Fibroblast of gingiva (primary cell): ENCODE results near the gene MBD2.
A peak's percentile ranks its signal among the peaks of the same experiment; 100 is the strongest.

Source experiments
- DNase-seq: peaks from one replicate; pipeline ENCODE4 v3.0.0-alpha.2; 2011; ENCODE audit warnings: low read depth

The MBD2 gene, protein sequence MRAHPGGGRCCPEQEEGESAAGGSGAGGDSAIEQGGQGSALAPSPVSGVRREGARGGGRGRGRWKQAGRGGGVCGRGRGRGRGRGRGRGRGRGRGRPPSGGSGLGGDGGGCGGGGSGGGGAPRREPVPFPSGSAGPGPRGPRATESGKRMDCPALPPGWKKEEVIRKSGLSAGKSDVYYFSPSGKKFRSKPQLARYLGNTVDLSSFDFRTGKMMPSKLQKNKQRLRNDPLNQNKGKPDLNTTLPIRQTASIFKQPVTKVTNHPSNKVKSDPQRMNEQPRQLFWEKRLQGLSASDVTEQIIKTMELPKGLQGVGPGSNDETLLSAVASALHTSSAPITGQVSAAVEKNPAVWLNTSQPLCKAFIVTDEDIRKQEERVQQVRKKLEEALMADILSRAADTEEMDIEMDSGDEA

DNA sequence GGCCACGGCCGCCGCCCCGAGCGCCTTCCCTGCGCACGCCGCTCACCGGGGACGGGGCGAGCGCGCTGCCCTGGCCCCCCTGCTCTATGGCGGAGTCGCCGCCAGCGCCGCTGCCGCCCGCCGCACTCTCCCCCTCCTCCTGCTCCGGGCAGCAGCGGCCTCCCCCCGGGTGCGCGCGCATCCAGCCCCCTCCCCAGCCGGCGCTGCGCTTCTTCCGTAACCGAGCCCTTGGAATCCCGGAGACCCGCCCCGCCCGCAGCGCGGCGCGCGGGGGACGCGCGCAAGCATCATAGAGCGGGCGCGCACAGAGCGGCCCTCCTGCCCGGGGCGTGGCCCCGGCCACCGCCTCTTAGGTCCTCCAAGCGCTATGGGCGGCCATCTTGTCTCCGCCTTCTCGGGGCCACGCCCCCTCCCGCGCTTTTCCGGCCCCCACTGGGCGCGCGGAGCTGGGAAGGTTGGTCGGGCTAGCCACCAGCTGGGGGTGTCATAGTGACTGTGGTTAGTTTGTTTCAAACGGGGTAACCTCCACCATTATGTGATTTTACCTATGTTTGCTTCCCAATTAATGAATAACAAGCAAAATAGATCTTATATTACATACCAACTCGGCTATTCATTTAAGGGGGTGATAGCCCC lies at the start of gene MBD2:
MBD2 (minus strand) TSS at position 291 of the 636 bp plus-strand sequence; CDS start at position 181, 110 bp downstream.
- peak; percentile 96 for DNase-seq

DNA sequence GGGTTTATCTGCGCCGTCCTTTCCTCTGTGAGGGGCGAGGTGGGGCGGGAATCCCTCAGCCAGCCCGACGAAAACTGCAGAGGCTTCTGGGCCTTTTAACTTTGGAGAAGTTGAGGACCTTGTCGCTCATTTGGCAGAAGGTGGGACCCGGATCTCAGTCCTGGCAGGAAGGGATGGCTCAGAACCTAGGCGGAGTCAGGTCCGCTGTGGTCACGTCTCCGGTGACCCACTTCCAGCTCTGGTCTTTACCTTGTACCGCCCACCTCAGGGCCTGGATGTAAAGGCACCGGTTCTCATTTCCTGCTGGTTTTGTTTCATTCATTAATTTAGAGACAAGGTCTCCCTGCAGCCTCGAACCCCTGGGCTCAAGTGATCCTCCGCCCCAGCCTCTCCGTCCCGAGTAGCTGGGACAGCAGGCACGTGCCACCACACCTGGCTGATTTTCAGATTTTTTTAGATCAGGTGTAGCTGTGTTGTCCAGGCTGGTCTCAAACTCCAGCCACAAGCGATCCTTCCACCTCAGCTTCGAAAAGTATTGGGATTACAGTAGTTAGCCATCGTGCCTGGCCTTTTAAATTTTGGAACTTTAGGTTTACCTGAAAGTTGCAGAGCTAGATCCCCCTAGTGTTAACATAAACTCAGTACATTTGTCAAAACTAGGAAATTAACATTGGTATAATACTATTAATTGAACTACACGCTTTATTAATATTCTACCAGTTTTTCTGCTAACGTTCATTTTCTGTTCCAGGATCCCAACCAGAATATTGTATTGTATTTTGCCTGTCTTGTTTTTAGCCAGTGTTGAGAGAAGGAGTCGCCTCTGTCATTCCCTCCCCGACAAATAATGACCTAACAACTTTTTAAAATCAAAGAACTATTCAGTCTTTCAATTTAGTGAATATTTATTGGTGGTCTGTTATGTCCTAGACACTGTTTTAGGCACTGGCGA lies 45.7 kb upstream of the MBD2 start:
- DNase-seq: peak; percentile 14

DNA sequence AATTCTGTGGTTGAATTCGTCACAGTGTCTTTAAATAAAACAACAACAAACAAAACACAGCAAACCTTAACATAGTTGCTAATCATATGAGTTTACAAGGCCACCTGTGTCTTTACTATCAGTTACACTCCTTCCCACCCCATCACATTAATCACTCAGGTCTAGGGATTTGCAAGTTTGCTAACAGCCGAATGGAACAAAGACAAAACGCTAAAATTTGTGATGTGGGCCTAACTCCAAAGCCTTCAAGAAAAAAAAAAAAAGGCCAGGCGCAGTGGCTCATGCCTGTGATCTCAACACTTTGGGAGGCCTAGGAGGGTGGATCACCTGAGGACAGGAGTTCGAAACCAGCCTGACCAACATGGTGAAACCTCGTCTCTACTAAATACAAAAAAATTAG lies 44.3 kb upstream of the MBD2 start:
- DNase-seq: no peak

DNA sequence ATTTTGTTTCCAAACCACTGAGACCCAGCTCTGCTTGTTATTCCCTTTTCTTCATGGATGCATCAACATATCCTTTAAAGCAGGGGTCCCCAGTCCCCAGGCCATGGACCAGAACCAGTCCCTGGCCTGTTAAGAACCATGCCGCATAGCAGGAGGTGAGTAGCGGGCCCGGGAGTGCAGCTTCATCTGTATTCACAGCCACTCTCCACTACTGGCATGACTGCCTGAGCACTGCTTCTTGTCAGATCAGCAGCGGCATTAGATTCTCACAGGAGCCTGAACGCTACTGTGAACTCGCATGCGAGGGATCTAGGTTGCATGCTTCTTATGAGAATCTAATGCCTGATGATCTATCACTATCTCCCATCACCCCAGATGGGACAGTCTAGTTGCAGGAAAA lies 43.2 kb upstream of the MBD2 start:
- DNase-seq: no peak

DNA sequence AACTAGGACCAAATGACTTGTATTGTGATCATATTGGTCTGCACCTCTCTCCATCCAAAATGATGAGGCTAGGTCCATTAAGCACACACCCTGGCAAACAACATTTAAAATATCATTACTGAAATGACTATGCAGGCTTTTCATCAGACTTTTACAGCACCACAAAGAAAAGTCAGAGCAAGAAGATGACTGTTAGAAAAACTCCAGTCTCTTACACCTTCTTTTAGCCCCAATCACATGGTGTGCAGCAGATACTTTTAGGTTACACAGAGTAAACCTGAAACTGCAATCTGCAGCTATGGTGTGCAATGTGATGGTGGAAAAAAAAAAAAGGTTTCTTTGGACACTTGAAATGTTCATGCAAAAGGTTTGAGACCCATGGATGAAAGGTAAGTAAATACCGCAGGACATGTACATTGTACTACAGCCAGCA lies 39.5 kb upstream of the MBD2 start:
- no peak for DNase-seq

DNA sequence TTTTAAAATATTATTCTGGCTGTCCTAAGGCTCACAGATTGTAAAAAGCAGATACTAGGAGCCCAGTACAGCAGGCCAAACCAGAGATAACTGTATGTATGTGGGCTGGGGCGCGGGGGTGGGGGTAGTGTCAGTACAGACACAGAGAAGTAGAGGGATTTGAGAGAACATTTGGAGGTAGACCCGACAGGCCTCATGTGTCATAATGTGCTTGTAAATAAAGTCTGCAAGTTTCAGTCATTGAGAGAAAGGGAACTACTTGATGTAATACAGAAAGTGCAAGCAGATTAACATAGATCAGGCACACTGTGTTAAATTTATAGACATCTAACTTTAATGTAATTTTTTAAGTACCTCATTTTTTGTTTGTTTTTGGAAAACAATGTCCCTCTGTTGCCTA lies 37.4 kb upstream of the MBD2 start:
- no peak for DNase-seq

DNA sequence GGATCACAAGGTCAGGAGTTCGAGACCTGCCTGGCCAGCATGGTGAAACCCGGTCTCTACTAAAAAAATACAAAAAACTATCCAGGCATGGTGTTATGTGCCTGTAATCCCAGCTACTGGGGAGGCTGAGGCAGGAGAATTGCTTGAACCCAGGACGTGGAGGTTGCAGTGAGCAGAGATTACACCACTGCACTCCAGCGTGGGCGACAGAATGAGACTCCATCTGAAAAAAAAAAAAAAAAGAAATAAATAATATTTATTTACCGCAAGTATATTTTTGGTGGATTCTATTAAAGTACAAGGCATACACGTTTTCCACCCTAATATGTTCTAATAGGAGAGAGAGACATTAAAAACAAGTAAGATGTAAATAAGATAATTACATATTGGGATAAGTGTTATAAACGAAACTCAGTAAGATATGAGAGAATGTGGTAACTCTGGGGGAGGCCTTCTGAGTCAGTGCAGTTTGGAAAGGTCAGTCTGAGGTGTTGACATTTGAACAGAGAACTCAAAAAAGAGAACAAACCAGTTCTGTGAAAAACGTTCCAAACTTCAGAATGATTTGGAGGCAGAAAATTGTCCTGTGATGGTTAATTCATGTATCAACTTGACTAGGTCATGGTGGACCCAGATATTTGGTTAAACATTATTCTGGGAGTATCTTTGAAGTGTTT lies 36.1 kb upstream of the MBD2 start:
- peak; percentile 27 for DNase-seq

DNA sequence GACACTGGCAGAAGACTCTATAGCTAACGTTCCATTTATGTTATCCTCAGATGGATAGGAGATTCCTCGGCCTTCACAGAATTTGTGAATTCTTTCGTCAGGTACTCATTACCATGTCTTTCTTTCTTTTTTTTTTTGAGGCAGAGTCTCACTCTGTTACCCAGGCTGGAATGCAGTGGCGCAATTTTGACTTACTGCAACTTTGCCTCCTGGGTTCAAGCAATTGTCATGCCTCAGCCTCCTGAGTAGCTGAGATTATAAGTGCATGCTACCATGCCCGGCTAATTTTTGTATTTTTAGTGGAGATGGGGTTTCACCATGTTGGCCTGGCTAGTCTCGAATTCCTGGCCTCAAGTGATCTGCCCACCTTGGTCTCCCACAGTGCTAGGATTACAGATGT lies 33.3 kb upstream of the MBD2 start:
- peak; percentile 14 for DNase-seq

DNA sequence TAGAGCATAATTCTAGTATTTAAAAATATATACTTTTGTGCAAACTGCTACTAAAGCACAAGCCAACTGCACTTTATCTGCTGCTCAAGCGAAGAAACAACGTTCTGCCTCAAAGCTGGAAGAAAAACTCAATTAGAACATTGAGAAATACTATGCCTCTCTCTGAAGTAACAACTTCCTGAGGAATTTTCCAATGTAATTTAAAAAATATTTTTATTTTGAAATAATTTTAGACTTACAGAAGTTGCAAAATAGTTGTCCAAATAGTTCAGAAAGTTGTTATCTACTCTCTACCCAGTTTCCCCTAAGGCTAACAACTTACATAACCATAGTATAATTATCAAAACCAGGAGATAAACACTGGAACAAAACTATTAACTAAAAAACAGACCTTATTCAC lies 32.5 kb upstream of the MBD2 start:
- peak; percentile 63 for DNase-seq

DNA sequence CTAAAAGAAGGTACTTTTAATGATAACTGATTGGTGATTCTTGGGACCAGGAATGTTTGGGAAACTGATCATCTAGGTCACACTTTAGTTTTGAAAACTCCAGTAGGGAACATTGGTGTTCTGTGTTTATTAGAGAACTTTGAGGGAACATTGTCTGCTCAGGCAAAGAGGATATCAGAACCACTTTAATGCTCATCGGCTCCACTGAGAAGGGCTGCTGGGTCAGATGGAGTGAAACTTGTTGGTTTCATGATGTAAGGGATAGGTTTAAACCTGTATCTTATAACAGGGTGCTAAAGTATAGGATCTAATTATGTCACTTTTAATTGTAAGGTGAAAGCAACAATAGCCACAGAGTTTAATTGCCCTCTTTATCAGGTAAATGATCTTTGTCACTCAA lies 30.7 kb upstream of the MBD2 start:
- DNase-seq: no peak

DNA sequence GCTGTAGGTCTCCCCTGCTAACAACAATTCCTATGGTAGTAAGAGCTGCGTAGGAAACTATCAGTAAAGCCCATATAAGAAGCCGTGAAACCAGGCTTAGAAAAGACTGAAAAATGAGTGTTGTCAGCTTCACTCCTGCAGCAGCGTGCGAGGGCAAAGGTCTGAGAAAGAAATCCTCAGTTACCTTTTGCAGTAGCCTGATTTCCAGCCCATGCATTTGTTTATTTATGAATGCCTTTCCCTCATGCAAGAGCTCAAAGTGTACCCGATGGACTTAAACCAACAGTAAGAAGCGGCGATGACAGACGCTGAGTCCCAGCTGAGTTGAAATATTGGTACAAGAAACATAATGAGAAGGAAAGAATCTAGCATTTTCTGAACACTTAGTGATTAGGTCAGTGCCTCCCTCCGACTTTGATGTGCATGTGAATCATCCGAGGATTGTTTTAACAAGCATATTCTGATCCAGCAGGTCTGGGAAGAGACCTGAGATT lies 29.8 kb upstream of the MBD2 start:
- peak; percentile 69 for DNase-seq

DNA sequence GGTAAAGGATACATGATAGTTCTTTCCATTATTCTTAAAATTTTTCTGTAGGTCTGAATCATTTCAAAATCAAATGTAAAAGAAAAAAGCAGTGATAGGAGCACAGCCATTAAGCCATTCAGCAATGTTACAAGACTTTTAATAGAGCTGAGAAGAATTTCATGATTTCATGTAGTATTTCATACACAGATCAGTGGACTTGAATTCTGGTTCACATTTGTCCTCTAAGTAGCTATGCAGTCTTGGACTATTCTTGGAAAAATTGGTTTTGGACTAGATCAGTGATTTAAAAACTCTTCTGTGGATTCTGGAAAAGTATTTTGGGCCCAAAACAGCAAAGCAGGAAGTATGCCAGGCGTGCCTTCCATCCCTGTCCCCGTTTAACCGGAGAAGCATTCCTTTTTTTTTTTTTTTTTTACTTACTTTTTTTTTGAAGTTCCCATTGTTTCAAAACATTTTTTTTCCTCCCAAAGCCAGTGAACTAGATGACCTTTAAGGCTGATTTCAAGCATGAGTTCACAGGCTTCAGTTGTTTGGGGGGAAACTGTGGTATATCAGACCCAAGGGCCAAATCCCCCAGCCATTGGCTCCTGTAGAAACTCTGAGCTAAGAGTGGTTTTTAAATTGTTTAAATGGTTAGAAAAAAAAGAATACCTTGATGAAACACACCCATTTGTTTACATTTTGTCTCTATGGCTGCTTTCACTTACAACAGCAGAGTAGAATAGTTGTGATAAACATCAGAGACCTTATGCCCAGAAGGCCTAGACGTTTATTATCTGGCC lies 27.3 kb upstream of the MBD2 start:
- no peak for DNase-seq

DNA sequence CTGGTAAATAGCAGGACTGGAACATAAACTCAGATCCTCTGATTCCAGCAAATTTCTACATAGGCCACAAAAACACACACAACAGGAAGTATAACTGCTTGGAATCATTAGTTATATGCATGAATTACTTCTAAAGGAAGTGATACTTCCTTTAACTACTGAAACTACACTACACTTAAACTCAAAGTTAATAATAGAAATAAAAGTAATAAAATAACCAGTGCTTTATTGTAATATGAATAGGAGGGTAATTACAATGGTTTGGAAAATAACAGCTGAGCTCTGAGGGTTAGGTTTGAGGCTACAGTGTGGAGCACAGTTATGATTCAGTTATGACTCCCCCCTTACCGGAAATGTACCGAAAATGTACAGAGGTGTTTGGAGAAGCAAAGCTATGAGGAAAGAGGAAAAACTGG lies 26.4 kb upstream of the MBD2 start:
- DNase-seq: no peak

DNA sequence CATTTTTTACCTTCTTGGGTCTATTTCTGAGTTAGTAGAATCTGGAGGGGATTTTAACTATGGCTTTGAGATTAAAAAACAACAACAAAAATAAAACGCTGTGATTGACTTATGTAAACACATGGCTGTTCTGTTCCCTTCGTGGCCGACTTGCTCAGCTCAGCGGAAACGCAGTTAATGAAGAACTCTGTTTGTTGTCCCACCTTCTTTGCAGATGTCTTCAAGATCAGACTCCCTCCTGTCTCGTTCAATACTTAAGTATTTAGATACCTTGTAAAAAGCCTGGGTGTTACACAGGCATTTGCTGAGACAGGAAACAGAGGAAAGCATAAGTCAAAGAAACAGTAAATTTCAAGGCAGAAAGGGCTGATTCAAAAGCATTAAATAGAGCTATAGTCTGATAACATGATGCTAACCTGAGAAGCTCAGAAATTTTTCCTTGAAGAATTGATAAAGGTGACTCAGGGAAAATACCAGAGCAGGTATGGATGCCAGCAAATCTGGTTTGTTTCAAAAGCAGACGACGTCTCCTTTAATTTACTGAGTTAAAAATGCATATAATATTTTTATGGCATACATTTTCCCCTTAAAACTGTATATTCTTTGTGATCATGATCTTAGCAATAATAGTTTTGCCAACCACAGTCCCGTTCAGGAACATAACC lies 23.2 kb upstream of the MBD2 start:
- DNase-seq: no peak

DNA sequence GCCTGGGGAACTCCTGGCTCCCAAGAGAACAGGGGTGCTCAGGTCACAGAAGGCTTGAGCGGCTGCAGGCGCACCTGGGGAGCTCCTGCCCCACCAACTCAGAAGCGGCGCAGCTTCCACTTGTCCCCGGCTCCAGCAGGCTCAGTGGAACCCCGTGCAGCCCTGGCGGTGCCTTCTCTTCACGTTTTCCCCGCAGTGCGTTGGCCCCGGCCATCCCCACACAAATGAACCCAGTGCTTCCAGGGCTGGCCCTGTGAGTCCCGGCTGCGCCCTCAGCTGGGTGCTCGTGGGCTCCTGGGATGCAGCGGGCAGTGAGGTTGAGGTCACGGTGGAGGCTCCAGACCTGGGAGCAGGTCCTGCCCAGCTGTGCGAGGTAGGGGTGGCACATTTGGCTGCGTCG lies 17.9 kb upstream of the MBD2 start:
- no peak for DNase-seq

DNA sequence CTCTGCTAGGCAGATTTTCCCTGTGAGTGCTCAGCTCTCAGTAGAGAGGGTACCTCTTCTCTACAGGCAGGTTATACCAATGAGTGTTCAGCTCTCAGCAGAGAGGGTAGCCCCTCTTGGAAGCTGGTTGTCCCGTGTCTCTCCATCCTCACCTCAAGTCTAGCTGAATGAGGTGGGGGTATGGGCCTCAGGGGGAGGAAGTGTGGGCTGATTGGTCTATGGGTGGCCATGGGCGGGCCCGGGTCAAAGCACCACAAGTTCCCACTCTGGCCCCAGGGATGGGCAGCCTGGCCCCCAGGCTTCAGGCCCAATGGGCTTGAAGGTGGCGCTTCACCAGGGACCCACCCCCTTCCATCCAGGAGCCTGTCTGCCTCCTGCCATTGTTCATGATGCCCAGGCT lies 17.0 kb upstream of the MBD2 start:
- DNase-seq: no peak

DNA sequence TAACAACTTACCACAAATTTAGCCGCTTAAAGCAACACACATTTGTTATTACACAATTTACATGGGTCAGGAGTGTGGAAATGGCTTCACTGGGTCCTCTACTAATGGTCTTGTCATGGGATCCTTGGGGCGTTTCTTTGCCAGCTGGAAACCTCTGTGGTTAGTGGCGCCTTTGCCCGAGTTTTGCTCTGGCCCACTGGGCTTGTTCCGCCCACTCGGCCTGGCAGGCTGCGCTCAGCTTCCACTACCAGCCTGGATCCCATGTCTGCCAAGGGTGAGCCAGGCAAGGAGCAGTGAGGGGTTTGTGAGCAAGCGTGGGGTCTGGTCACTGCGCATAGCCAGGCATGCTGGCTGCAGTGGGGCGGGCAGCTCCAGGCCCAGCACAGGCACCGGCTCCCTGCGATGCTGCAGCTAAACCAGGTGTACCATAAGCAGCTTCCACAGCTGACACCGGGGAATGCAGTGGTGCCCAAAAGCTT lies 16.2 kb upstream of the MBD2 start:
- DNase-seq: peak; percentile 87

DNA sequence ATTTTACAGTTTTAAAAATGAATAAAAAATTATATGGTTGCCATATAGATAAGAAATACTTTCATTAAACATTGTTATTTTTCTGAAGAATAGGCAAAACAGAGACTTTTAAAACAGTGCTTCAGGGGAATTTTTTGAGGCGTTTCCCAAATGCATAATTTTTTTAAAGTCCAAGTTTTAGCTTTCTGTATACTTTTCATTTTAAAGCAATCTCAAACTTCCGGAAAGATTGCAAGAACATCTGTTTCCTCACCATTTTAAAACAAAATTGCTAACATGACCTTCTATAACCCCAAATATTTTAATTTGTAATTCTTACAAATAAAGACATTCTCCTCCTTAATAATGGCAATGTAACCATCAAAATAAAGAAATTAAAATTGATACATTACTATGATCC lies 15.1 kb upstream of the MBD2 start:
- no peak for DNase-seq

DNA sequence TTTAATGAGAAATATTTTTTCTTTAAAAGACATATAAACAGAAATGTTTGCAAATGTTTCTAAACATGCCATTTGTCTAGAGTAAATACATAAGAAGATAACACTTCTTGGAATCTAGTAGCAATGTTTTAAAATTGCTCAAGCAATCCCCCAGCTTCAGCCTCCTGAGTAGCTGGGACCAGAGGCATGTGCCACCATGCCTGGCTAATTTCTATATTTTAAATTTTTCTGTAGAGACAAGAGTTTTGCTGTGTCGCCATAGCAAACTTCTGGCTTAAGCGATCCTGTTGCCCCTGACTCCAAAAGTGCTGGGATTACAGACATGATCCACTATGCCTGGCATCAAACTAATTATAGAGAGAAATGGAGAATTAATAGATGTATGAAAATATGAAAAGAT lies 14.6 kb upstream of the MBD2 start:
- DNase-seq: no peak
